Neural crest cell (in vitro differentiated cells): Measurements from ENCODE around the gene MRI1. TPM values are rescaled to one million over a fixed set of nuclear protein-coding genes. Genes with fewer than 3 reads are reported as not detected.
A peak's percentile ranks its signal among the peaks of the same experiment; 100 is the strongest.

Source experiments
- DNase-seq: peaks from one replicate; pipeline ENCODE4 v3.0.0; 2021; ENCODE audit warnings: low read depth, mixed read lengths, low spot score
- H3K27ac Mint-ChIP-seq: one replicate; pipeline ENCODE4 v1.8.0; 2021; ENCODE audit warnings: mild to moderate bottlenecking, mixed read lengths; ENCODE audit not compliant: unreplicated experiment
- H3K27me3 Mint-ChIP-seq: 2 replicates; pipeline ENCODE4 v1.8.0; 2021; ENCODE audit warnings: low read depth, mild to moderate bottlenecking, mixed read lengths
- H3K36me3 Mint-ChIP-seq: 2 replicates; pipeline ENCODE4 v1.8.0; 2021; ENCODE audit warnings: low read depth, mild to moderate bottlenecking, mixed read lengths
- H3K4me1 Mint-ChIP-seq: 2 replicates; pipeline ENCODE4 v1.8.0; 2021; ENCODE audit warnings: mixed read lengths
- H3K4me3 Mint-ChIP-seq: one replicate; pipeline ENCODE4 v1.8.0; 2021; ENCODE audit warnings: mild to moderate bottlenecking, mixed read lengths
- H3K9me3 Mint-ChIP-seq: 2 replicates; pipeline ENCODE4 v1.8.0; 2021; ENCODE audit warnings: mixed read lengths
- total RNA-seq: library from RNA; stranded (reverse); gene quantifications from 2 replicates; pipeline ENCODE4 v1.2.1, GENCODE V29; 2021
- TF ChIP-seq, protein P1 (sequence below): fragments of 200-600 bp; sonication (generic); conservative IDR thresholded peaks from 2 replicates; pipeline ENCODE4 v1.5.0; 2021; ENCODE audit warnings: antibody characterized with exemption, mild to moderate bottlenecking

MRI1 gene
- total RNA-seq, 1 donor from 2014 or later, result 24.0 TPM

DNA sequence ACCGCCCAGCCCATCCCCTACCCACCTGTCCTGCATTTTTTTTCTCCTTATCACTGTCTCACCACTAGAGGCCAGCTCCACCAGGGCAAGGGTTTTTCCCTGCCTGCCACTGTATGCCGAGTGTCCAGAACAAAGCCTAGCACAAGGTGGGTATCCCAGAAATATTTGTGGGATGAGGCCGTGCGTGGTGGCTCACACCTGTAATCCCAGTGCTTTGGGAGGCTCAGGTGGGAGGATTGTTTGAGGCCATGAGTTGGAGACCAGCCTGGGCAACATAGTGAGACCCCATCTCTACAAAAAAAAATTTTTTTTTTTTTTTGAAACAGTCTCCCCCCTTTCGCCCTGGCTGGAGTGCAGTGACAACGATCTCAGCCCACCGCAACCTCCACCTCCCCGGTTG, 2.9 kb upstream of the MRI1 start:
- no peaks in the 10 kb centered on the region for H3K9me3 Mint-ChIP-seq
- no peak overlapping the region for H3K4me3 Mint-ChIP-seq
- no peak overlapping the region for H3K27ac Mint-ChIP-seq
- no peak for DNase-seq
- TF ChIP-seq, protein P1, sequence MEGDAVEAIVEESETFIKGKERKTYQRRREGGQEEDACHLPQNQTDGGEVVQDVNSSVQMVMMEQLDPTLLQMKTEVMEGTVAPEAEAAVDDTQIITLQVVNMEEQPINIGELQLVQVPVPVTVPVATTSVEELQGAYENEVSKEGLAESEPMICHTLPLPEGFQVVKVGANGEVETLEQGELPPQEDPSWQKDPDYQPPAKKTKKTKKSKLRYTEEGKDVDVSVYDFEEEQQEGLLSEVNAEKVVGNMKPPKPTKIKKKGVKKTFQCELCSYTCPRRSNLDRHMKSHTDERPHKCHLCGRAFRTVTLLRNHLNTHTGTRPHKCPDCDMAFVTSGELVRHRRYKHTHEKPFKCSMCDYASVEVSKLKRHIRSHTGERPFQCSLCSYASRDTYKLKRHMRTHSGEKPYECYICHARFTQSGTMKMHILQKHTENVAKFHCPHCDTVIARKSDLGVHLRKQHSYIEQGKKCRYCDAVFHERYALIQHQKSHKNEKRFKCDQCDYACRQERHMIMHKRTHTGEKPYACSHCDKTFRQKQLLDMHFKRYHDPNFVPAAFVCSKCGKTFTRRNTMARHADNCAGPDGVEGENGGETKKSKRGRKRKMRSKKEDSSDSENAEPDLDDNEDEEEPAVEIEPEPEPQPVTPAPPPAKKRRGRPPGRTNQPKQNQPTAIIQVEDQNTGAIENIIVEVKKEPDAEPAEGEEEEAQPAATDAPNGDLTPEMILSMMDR, result peak; percentile 28
- no peaks in the 10 kb centered on the region for H3K27me3 Mint-ChIP-seq
- H3K36me3 Mint-ChIP-seq, result peaks cover 18% of the 10 kb centered on the region
- H3K4me1 Mint-ChIP-seq, result peaks cover 12% of the 10 kb centered on the region

- H3K36me3 Mint-ChIP-seq, result peaks cover 16% of the 10 kb centered on the region
- TF ChIP-seq, protein P1, result no peak
- no peak overlapping the region for H3K4me3 Mint-ChIP-seq
- no peak overlapping the region for H3K27ac Mint-ChIP-seq
- no peaks in the 10 kb centered on the region for H3K27me3 Mint-ChIP-seq
- peaks cover 12% of the 10 kb centered on the region for H3K4me1 Mint-ChIP-seq
- H3K9me3 Mint-ChIP-seq, result no peaks in the 10 kb centered on the region
- DNase-seq, result no peak
Observed at GRCh38 chr19:13762635-13763235, 1.6 kb upstream of the MRI1 start.

- Mint-ChIP-seq H3K9me3 (no peaks in the 10 kb centered on the region), H3K36me3 (peaks cover 13% of the 10 kb centered on the region), H3K4me1 (peaks cover 12% of the 10 kb centered on the region), H3K27ac (no peak overlapping the region), H3K4me3 (peak overlapping the region; percentile 85), H3K27me3 (no peaks in the 10 kb centered on the region)
- TF ChIP-seq, protein P1, result no peak
- DNase-seq, result no peak
Observed at GRCh38 chr19:13763265-13763664, 1.1 kb upstream of the MRI1 start.

DNA sequence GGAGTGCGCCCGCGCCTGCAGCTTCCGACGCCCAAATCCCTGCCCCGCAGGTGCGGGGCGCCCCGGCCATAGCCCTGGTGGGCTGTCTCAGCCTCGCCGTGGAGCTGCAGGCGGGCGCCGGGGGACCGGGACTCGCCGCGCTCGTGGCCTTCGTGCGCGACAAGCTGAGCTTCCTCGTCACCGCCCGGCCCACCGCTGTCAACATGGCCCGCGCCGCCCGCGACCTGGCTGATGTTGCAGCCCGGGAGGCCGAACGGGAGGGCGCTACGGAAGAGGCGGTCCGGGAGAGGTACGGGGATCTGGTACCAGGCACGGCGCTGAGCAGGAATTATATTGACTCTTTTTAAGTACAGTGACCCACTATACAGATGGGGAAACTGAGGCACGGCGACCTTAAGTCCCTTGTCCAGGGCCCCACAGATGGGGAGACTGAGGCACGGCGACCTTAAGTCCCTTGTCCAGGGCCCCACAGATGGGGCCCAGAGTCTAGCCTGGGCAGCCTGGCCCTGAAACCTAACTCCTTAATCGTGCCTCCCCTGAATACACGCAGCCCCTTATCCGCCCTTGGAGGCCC, 586 bp downstream of the MRI1 start:
- no peaks in the 10 kb centered on the region for H3K27me3 Mint-ChIP-seq
- no peaks in the 10 kb centered on the region for H3K9me3 Mint-ChIP-seq
- peak; percentile 16 for DNase-seq
- H3K4me1 Mint-ChIP-seq, result peaks cover 12% of the 10 kb centered on the region
- H3K27ac Mint-ChIP-seq, result no peak overlapping the region
- H3K4me3 Mint-ChIP-seq, result peak overlapping the region; percentile 93
- H3K36me3 Mint-ChIP-seq, result peaks cover 10% of the 10 kb centered on the region
- TF ChIP-seq, protein P1, result no peak

GRCh38 chr19:13765395-13766094, 1.2 kb downstream of the MRI1 start:
- Mint-ChIP-seq H3K27ac (no peak overlapping the region), H3K27me3 (no peaks in the 10 kb centered on the region), H3K9me3 (no peaks in the 10 kb centered on the region), H3K36me3 (peaks cover 10% of the 10 kb centered on the region), H3K4me1 (peaks cover 12% of the 10 kb centered on the region), H3K4me3 (peak overlapping the region; percentile 93)
- DNase-seq, result no peak
- TF ChIP-seq, protein P1, result no peak
